ENCODE results near the gene LAMA3.

DNA sequence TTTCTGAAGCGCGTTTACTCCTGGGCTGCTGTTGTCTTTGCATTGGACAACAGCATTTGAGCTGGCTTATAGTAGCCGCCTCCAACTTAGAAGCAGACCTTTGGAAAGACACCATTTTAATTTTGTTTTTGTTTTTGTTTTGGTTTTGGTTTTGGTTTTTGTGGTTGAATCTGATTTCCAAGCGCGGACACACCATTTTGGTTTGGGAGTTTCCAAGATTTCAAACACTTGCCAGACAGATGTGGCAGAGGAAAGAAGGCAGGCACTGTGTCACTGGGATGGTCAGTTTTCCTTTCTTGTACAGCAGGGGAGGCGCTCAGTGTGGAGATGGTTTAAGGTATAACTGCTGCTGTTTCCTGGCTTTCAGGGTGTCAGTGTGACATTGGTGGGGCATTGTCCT is 126.8 kb downstream of the LAMA3 start:
- no peak for TF ChIP-seq POLR2A (IDR thresholded peaks at IDR 0.05)
- TF ChIP-seq, protein P1, sequence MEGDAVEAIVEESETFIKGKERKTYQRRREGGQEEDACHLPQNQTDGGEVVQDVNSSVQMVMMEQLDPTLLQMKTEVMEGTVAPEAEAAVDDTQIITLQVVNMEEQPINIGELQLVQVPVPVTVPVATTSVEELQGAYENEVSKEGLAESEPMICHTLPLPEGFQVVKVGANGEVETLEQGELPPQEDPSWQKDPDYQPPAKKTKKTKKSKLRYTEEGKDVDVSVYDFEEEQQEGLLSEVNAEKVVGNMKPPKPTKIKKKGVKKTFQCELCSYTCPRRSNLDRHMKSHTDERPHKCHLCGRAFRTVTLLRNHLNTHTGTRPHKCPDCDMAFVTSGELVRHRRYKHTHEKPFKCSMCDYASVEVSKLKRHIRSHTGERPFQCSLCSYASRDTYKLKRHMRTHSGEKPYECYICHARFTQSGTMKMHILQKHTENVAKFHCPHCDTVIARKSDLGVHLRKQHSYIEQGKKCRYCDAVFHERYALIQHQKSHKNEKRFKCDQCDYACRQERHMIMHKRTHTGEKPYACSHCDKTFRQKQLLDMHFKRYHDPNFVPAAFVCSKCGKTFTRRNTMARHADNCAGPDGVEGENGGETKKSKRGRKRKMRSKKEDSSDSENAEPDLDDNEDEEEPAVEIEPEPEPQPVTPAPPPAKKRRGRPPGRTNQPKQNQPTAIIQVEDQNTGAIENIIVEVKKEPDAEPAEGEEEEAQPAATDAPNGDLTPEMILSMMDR (IDR thresholded peaks at IDR 0.05): no peak

All from Peyer's patch (tissue), 4 donors.